ENCODE results near the gene ATP11A.
A peak's percentile ranks its signal among the peaks of the same experiment; 100 is the strongest.
"Not testable (repeated sequence)": the region's sequence is repeated elsewhere in the genome, so short reads cannot be mapped to it uniquely, and the experiment has no call there.

The ATP11A gene

DNA sequence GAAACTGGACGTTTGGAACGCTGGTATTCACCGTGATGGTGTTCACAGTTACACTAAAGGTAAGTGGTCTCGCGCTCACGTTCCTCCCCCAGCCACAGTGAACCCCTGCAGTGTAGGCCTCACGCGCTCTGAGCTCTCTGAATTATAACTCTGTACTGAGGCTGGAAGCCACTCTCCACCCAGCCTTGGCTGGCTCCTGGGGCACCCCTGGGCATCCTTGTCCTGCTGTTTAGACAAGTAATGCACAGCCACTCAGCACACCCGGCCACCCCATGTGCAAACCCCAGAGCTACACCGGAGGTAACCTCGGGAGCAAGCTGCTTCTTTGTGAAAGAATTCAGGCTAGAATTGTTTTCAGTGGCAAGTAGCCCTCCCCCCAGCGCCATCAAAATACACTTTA is 181.9 kb downstream of the ATP11A start:
- DNase-seq: no peak

DNA sequence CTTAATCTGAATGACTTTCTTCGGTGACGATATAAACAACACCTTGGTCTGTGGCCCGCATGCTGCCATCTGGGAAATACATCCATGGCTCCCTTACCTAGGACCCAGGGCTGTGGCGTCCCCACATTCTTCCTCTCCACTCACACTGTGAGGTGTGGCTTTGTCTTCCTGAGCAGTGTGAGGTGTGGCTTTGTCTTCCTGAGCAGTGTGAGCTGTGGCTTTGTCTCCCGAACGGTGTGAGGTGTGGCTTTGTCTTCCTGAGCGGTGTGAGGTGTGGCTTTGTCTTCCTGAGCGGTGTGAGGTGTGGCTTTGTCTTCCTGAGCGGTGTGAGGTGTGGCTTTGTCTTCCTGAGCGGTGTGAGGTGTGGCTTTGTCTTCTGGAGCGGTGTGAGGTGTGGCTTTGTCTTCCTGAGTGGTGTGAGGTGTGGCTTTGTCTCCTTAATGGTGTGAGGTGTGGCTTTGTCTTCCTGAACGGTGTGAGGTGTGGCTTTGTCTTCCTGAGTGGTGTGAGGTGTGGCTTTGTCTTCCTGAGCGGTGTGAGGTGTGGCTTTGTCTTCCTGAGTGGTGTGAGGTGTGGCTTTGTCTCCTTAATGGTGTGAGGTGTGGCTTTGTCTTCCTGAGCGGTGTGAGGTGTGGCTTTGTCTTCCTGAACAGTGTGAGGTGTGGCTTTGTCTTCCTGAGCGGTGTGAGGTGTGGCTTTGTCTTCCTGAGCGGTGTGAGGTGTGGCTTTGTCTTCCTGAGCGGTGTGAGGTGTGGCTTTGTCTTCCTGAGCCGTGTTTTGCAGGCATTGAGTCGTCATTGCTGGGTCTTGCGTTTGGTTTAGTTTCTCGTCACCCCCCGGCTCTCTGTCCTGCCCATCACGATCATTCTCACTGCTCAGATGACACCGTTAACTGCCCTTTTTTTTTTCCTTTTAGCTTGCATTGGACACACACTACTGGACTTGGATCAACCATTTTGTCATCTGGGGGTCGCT is 183.1 kb downstream of the ATP11A start:
- not testable (repeated sequence) for DNase-seq

GRCh38 chr13:112873851-112874750 is 184.3 kb downstream of the ATP11A start:
- DNase-seq: peak; percentile 27

DNA sequence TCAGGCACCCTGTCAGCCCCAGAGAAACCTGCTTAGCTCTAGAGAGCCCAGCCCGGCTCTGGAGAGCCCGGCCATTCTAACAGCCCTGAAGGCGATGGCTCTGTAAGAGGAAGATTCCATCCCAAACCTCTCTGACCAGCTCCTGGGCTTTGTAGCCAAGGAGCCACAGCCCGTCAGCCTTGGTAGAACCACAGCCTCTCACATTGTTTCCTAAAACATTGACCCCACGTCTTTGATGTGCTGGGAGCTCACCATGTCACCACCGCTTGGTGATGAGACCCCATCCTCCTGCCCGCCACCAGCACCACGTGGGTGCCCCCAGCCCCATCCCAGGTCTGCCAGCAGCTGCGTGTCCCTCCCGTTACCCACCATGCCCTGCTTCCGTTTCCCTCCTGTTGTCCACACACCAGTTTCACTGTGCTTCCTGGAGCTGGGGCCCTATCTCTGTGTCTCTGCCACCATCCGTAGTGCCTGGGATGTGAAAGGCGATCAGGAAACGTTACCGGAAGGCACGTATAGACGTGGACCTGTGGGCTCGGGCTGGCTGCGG is 185.0 kb downstream of the ATP11A start:
- DNase-seq: no peak

DNA sequence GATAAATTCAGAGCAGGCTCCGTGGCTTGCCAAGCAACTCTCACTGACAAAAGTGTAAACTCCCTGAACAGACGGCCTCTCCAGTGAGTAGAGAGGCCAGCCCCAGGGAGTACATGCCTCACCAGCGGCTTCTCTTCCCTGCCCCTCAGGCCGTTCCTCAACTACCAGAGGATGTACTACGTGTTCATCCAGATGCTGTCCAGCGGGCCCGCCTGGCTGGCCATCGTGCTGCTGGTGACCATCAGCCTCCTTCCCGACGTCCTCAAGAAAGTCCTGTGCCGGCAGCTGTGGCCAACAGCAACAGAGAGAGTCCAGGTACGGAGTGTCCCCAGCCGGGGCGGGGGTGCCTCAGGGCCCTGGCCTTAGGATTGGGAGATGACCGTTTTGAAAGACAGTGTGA is 185.8 kb downstream of the ATP11A start:
- no peak for DNase-seq

DNA sequence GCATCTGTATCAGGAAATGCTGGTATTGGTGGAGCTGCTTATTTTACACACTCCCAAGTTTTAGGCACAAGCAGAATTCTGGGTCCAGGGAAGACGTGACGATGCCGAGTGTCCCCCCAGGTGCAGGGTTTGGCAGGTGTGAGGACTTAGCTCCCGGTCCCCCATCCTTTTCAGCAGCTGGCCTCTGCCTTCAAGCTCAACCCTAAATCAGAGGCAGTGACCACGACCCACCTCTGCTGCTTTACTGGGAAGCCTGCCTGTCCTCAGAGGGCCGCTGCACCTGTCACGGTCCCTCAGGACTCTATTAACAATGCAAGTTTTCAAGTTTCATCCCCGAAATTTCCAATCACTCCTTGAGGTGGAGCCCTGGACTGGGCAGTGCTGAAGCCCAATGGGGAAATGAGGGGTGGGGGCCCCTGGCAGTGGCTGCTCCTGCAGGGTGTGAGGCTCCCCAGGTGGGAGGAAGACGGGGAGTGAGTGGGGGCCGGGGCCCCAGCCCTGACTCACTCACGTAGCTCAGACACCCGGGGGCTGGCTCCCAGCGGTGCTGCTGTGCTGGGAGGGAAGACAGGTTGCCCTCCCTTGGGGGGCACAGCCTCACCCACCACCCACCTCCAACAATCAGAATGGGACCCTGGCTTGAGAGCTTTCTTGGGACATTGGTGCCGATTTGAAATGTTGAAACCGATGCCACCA is 186.6 kb downstream of the ATP11A start:
- DNase-seq: no peak

GRCh38 chr13:112877066-112877465 is 187.2 kb downstream of the ATP11A start:
- no peak for DNase-seq

- no peak for DNase-seq
Measured at GRCh38 chr13:112877539-112877938, 187.7 kb downstream of the ATP11A start.

DNA sequence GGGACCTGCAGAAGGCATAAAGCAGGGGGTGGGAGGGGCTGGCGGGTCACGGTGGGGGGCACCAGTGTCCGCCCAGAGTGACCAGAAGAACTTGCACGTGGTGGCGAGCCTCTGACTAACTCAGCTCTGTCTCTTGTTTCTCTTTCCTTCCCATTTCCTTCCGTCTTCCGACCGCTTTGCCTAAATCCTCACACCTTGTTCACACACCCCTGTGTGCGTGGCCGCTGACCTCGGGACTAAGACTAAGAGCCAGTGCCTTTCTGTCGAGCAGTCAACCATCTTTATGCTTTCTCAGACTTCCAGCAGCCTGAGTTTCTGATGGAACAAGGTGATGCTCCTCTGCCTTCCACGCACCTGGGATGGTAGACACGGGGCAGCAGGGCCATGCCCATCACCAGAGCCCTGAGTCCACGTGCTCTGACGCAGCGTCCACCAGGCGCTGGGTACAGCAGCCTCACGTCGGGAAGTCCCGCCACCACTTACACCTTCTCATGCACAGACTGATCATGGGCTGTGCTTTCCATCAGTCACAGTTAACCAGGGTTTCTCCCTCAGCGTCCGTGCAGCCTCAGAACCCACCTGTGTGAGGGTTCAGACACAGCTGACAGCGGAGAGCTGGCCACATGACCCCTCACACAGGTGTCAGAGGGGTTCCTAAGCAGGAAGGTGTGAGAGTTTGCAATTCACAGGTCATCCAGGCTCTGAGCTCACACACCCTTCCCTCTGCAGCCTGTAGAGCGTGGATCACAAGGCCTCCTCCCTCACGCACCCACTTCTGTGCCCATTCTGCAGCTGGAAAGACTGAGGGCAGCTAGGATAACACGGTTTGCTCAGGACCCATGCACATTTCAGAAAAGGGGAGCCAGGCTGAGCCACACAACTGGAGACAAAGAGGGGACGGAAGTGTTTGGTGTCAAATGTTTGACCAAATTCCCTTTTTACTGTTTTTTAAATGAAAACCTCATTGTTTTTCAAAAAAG is 188.4 kb downstream of the ATP11A start:
- DNase-seq: no peak

DNA sequence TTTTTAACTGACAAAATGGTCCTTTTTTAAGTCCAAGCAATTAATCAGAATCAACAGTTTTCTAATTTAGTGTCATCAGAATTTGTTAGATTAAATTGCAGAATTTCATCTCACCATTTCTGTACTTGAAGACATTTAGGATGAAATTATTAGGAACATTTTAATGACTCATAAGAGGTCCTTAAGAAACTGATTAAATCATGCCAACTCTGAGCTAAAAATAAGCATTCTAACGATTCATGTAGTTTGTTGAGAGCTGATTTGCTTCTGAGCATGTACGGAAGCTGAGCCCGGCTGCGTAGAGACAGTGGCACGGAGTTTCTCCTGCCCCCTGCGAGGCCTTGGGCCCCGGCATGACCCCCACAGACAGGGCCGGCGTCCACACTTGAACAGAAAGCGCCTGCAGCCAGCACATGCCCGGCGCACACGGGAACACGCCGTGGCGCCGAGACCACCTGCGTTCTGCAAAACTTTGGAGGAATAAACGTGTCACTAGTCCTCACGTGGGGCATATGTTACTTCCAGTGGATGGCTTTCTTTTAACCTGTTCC is 189.5 kb downstream of the ATP11A start:
- no peak for DNase-seq

GRCh38 chr13:112880221-112880641 is 190.4 kb downstream of the ATP11A start:
- no peak for DNase-seq

GRCh38 chr13:112880976-112881540 is 191.2 kb downstream of the ATP11A start:
- no peak for DNase-seq

DNA sequence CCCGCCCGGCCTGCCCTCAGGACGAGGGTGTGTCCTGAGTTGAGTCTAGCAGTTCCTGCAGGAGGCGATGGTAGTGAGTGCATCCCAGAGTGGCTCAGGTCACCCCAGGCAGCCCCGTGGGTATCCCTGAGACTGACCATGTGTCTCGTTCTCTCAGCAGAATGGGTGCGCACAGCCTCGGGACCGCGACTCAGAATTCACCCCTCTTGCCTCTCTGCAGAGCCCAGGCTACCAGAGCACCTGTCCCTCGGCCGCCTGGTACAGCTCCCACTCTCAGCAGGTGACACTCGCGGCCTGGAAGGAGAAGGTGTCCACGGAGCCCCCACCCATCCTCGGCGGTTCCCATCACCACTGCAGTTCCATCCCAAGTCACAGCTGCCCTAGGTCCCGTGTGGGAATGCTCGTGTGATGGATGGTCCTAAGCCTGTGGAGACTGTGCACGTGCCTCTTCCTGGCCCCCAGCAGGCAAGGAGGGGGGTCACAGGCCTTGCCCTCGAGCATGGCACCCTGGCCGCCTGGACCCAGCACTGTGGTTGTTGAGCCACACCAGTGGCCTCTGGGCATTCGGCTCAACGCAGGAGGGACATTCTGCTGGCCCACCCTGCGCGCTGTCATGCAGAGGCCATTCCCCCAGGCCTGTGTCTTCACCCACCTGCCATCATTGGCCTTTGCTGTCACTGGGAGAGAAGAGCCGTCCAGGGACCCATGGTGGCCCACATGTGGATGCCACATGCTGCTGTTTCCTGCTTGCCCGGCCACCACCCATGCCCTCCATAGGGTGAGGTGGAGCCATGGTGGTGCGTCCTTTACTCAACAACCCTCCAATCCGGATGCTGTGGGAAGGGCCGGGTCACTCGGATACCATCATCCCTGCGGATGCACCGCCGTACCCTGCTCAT is 192.1 kb downstream of the ATP11A start:
- no peak for DNase-seq

DNA sequence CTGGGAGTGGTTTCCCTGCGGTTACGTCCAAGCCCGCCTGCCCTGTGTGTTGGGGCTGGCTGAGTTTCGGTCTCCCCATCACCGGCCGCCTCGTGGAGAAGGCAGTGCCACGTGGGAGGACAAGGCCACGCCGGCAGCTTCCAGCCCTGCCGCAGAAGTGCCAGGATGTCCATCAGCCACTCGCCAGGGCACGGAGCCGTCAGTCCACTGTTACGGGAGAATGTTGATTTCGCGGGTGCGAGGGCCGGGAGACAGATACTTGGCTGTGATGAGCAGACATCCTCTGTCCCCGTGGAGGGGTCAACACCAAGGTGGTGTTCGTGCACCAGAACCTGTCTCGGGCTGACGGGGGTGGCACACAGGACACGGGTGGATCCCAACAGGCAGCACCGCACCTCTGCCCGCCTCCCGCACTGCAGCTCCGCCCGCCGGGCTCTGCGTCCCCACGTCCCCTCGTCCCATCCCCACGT is 192.8 kb downstream of the ATP11A start:
- DNase-seq: no peak

DNA sequence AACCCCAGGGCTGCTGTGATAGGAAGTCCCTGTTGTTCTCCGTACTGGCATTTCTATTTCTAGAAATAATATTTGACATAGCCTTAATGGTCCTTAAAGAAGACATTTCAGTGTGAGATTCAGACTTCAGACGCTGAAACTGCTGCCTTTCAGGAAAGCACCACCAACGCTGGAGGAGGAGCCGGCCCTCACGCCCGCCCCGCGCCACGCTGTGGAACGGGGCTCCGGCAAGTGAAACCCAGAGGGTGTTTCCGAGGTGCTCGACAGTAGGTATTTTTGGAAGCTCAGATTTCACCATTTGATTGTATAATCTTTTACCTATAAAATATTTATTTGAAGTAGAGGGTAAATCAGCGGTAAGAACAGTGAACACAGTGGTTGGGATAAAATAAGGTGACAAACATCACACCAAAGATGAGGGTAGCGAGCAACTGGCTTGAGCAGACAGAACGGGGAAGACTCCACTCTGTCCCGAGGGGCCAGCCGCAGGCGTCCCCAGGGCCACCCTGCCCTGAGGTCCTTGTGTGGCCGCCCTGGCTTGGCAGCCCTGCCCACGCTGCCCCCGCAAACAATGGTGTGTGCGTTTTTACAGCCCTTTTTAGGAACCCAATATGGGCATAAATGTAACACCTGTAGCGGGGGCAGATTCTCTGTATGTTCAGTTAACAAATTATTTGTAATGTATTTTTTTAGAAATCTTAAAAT is 193.6 kb downstream of the ATP11A start:
- DNase-seq: no peak

DNA sequence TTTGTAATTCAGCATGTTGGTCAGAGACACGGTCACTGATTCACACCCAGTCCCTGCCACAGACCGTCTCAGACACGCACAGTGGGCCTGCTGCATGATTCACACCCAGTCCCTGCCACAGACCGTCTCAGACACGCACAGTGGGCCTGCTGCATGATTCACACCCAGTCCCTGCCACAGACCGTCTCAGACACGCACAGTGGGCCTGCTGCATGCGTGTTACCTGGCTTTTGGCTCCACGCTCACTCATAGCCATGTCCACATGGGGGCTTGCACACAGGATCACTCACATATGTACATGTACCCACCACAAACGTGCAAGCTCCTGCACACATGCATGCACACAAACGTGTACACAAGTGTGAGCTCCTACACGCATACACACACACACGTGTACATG is 194.9 kb downstream of the ATP11A start:
- DNase-seq: not testable (repeated sequence)

DNA sequence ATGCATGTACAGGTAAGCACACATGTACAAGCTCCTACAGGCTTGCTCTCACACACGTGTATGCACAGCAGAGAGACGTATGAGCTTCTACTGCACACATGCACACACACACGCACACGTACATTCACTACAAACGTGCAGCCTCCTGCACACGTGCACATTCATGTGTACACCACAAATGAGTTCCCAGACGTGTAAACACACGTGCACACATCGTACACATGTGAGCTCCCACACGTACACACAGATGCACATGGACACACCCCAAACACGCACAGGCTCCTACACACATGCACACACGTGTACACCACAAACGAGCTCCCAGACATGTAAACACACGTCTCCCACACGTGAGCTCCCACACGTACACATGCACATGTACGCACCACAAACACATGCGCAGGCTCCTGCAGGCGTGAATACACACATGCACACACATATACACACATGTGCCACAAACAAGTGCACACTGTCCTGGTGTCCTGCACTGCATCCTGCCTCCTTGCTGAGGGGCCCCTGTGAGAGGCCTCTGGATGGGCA is 195.5 kb downstream of the ATP11A start:
- no peak for DNase-seq

- no peak for DNase-seq
Measured at GRCh38 chr13:112885782-112886268, 196.0 kb downstream of the ATP11A start.
